Natural killer cell treated with Interleukin-12 subunit alpha and Interleukin-12 subunit beta and Interleukin-15 and Interleukin-18, amount 100 ng/mL, for 72 hours (primary cell): ENCODE measurements around the gene NUDT16L1. TPM values are rescaled to one million over a fixed set of nuclear protein-coding genes. Genes with fewer than 3 reads are reported as not detected.
A peak's percentile ranks its signal among the peaks of the same experiment; 100 is the strongest.

Experiments used
- ATAC-seq, 2 donors: fragments of 150-1000 bp; cut with Tn5 transposase in 1 of 2; sonication (Bioruptor Pico), chemical (Tn5 transposase) in 1 of 2; 2 replicates each; pipeline ENCODE4 v1.10.0; 2021
- DNase-seq: peaks from one replicate; pipeline ENCODE4 v3.0.0; 2022; ENCODE audit warnings: low spot score
- H3K27ac Mint-ChIP-seq, 2 donors: 1 replicate in 1 of 2; 2 replicates in 1 of 2; pipeline ENCODE4 v1.8.0; 2022; ENCODE audit warnings: mixed read lengths in 2 of 2, mild to moderate bottlenecking in 1 of 2, moderate library complexity in 1 of 2
- H3K27me3 Mint-ChIP-seq, 2 donors: 1 replicate in 1 of 2; 2 replicates in 1 of 2; pipeline ENCODE4 v1.8.0; 2022; ENCODE audit warnings: mixed read lengths in 2 of 2
- H3K36me3 Mint-ChIP-seq: one replicate; pipeline ENCODE4 v1.8.0; 2022; ENCODE audit warnings: mixed read lengths
- H3K4me1 Mint-ChIP-seq, 2 donors: 1 replicate in 1 of 2; 2 replicates in 1 of 2; pipeline ENCODE4 v1.8.0; 2022; ENCODE audit warnings: low read depth in 2 of 2, mixed read lengths in 2 of 2, mild to moderate bottlenecking in 1 of 2
- H3K4me3 Mint-ChIP-seq: one replicate; pipeline ENCODE4 v1.8.0; 2022; ENCODE audit warnings: mixed read lengths
- H3K9me3 Mint-ChIP-seq: 2 replicates; pipeline ENCODE4 v1.8.0; 2022; ENCODE audit warnings: mixed read lengths
- total RNA-seq, 2 donors: library from RNA; stranded (reverse); gene quantifications; one replicate each; pipeline ENCODE4 v1.2.3, GENCODE V29; 2022

NUDT16L1 gene
- total RNA-seq, 2 donors from 2014 or later, result 37.3 to 57.0 TPM

GRCh38 chr16:4691666-4692412, 1.5 kb upstream of the NUDT16L1 start:
- Mint-ChIP-seq H3K27me3 (no peaks in the 10 kb centered on the region), H3K4me3 (peak overlapping the region; percentile 56), H3K9me3 (no peaks in the 10 kb centered on the region), H3K4me1 (peaks cover 5 to 12% of the 10 kb centered on the region in 2 donors), H3K27ac (peak overlapping the region in 1 of 2 donors; percentile 39), H3K36me3 (no peaks in the 10 kb centered on the region)
- ATAC-seq, result no peak
- peak; percentile 45 for DNase-seq

GRCh38 chr16:4692460-4693295, 684 bp upstream of the NUDT16L1 start:
- Mint-ChIP-seq H3K36me3 (no peaks in the 10 kb centered on the region), H3K27me3 (no peaks in the 10 kb centered on the region), H3K9me3 (no peaks in the 10 kb centered on the region), H3K4me1 (peaks cover 5 to 12% of the 10 kb centered on the region in 2 donors), H3K27ac (peak overlapping the region; percentile 39 to 41), H3K4me3 (peak overlapping the region; percentile 75)
- peak; percentile 55 for DNase-seq
- ATAC-seq, result peak; percentile 7 to 15

- H3K36me3 Mint-ChIP-seq, result no peaks in the 10 kb centered on the region
- no peaks in the 10 kb centered on the region for H3K9me3 Mint-ChIP-seq
- H3K27ac Mint-ChIP-seq, result peak overlapping the region; percentile 39 to 41
- no peaks in the 10 kb centered on the region for H3K27me3 Mint-ChIP-seq
- peak overlapping the region; percentile 75 for H3K4me3 Mint-ChIP-seq
- peak; percentile 63 for DNase-seq
- ATAC-seq, result peak; percentile 22 to 45
- H3K4me1 Mint-ChIP-seq, result peaks cover 5 to 12% of the 10 kb centered on the region in 2 donors
Measured at GRCh38 chr16:4693956-4694641, 737 bp downstream of the NUDT16L1 start.

DNA sequence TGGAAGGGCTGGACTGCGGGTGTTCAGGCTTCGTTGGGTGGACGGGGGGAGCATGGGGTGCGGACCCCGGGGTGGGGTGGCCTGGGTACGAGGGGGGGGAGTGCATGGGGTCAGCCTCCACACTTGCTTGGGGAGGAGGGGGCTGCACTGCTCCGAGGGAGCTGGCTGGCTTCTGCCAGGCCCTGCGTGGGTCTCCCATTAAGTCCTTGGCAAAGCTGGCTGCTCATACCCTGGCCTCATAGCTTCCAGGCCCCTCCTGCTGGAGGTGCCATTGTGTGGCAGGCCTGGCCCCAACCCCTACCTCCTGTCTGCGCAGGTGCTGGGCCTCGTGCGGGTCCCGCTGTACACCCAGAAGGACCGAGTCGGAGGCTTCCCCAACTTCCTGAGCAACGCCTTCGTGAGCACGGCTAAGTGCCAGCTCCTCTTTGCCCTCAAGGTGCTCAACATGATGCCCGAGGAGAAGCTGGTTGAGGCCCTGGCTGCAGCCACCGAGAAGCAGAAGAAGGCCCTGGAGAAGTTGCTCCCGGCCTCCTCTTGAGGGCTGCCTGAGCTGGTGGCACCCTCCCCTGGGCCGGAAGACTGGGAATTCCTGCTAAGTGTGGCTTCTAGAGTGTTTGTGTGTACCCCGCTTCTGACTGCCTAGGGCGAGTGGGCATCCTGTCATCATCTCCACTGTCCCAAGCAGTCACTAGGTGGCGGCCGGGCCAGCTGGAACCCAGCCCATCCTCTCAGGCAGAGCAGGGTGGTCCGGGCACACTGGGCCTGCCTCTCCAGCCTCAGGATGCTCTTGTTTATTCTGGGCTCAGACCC, 1.5 kb downstream of the NUDT16L1 start:
- DNase-seq (peak; percentile 59), ATAC-seq (no peak)
- Mint-ChIP-seq H3K27ac (peak overlapping the region in 1 of 2 donors; percentile 81), H3K9me3 (no peaks in the 10 kb centered on the region), H3K36me3 (peaks cover 4% of the 10 kb centered on the region), H3K4me1 (peaks cover 5 to 12% of the 10 kb centered on the region in 2 donors), H3K27me3 (no peaks in the 10 kb centered on the region), H3K4me3 (peak overlapping the region; percentile 67)

- ATAC-seq (no peak), DNase-seq (no peak)
- peak overlapping the region in 1 of 2 donors; percentile 81 for H3K27ac Mint-ChIP-seq
- no peaks in the 10 kb centered on the region for H3K9me3 Mint-ChIP-seq
- peak overlapping the region; percentile 67 for H3K4me3 Mint-ChIP-seq
- no peaks in the 10 kb centered on the region for H3K27me3 Mint-ChIP-seq
- peaks cover 5 to 12% of the 10 kb centered on the region in 2 donors for H3K4me1 Mint-ChIP-seq
- peaks cover 6% of the 10 kb centered on the region for H3K36me3 Mint-ChIP-seq
Measured at GRCh38 chr16:4695473-4696171, 2.3 kb downstream of the NUDT16L1 start.

DNA sequence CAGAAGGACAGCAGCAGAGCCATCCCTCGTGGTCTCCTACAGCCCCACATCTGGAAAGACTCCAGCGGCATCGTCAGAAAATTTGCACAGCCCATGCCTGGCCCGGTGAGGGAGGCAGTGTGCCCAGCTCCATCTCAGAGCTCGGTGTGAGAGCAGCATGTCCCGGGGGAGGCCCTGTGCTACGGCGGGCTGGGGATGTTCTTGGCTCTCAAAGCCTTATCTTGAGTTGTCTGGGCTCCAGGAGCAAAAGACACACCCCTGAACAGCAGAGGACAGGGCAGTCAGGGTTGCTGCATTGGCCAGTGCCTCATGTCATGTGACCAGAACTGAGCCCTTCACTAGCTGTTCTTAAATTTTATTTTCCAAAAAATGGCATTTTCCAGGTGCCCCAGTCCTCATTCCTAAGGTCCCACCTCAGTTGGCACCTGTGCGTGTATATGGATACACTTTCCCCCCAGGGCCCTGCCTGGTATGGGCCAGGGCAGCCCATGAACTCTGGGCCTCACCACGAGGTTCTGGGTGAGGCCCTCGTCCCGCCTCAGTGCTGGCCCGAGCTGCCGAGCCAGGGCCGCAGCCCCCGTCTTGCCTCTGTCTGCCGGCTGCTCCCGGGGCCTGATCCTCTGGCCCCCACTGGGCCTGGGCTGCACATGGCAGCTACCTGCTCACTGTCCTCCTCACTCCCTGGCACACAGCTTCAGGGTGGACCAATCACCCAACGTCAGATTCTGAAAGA, 3.0 kb downstream of the NUDT16L1 start:
- DNase-seq, result no peak

DNA sequence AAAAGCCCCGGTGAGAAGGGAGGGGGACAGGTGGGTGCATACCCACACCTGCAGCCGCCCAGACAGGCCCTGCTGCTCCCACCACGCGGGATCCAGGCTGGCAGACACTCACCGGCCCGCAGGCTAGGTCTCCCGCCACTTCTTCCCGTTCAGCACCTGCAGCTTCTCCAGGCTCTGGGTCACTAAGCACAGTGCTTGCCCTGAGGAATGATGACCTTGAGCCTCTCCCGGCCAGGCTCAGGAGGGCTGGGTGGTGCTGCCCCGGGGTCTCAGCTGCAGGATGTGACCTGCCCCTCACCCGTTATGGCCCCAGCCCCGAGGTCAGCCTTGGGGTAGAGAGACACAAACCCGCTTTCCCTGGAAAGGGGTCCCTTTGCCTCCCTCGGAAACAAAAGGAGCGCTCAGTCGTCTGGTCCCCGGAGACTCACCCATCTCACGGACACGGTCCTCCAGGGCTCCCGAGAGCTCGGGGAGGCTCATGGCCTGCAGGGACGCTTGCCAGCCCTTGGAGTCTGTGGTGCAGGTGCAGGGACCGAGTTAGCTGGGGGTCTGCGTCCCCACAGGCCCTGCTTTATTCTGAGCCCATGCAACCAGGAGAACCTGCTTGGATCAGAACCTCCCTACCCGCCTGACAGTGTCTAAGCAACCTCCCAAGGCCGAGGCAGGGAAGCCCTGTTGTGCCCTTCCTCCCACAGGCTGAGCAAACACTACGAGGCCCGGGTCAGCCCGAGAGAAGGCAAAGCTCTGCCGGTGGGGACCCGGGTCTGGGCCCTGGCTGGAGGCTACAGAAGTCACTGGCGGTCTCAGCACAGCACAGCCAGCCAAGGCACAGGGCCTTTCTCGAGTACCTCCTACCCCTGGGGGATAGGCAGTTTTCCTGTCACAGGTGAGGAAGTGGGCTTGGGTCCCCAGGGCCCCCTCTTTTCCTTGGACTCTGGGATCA, 3.8 kb downstream of the NUDT16L1 start:
- H3K36me3 Mint-ChIP-seq, result peaks cover 6% of the 10 kb centered on the region
- ATAC-seq (no peak), DNase-seq (no peak)
- H3K4me3 Mint-ChIP-seq, result no peak overlapping the region
- no peaks in the 10 kb centered on the region for H3K27me3 Mint-ChIP-seq
- no peak overlapping the region for H3K27ac Mint-ChIP-seq
- H3K9me3 Mint-ChIP-seq, result no peaks in the 10 kb centered on the region
- peaks cover 5 to 10% of the 10 kb centered on the region in 2 donors for H3K4me1 Mint-ChIP-seq

More for the DNA sequence above, 3.0 kb downstream of the NUDT16L1 start:
- Mint-ChIP-seq H3K36me3 (peaks cover 6% of the 10 kb centered on the region), H3K4me1 (peaks cover 5 to 11% of the 10 kb centered on the region in 2 donors), H3K4me3 (no peak overlapping the region), H3K9me3 (no peaks in the 10 kb centered on the region), H3K27me3 (no peaks in the 10 kb centered on the region), H3K27ac (no peak overlapping the region)
- ATAC-seq, result no peak

DNA sequence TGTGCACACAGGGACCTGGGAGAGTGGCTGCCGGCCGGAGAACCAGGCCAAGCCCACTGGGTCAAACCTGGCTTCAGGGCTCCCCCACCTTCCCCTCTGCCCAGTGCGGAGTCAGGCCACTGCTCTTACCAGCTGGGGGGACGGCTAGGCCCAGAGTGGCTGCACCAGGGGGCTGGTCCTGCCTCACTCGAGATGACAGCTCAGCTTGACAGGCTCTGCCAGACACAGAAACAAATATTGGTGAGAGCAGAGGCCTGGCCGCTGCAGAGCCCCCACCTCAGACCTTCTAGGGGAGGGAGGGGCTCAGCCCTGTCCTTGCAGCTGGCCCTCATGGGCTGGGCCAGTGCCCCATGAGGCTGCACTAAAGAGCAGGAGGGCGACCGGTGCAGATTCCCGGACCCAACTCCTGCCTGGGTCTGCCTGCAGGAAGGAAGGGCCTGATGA, 4.5 kb downstream of the NUDT16L1 start:
- no peak for ATAC-seq

DNA sequence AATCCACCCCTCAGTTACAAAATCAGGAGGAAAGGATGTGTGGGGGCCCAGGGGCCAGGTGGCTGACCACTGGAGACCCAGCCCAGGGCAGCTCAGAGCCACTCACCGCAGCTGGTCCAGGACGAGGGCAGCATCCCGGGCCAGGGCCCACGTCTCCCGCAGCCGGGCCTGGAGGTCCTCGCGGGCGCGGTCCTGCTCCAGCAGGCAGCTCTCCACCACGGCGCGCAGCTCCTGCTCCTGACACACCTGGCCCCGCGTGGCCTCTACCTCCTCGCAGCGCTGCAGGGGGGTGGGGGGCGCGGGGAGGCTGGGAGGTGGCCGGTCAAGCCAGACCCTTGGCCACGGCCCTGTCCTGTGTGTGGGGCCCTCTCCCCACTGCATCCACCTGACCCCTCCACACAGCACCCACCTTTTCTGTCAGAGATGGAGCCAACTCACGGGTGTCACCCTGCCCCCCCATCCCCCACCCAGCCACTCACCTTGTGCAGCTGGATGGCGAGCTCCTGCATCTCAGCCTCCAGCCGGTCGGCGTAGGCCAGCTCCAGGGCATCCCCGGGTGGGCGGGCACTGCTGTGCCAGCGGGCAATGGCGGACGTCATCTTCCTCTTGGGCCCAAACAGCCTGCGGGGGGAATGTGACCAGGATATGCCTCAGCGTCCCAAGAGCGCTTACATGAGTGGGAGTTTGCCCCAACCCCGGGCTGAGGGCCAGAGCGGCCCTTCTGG, 5.1 kb downstream of the NUDT16L1 start:
- H3K27ac Mint-ChIP-seq, result no peak overlapping the region
- peaks cover 6% of the 10 kb centered on the region for H3K36me3 Mint-ChIP-seq
- no peaks in the 10 kb centered on the region for H3K27me3 Mint-ChIP-seq
- DNase-seq, result no peak
- peaks cover 5 to 6% of the 10 kb centered on the region in 2 donors for H3K4me1 Mint-ChIP-seq
- no peak for ATAC-seq
- no peak overlapping the region for H3K4me3 Mint-ChIP-seq
- H3K9me3 Mint-ChIP-seq, result no peaks in the 10 kb centered on the region

More for the DNA sequence above, 4.5 kb downstream of the NUDT16L1 start:
- H3K4me3 Mint-ChIP-seq, result no peak overlapping the region
- no peaks in the 10 kb centered on the region for H3K27me3 Mint-ChIP-seq
- no peaks in the 10 kb centered on the region for H3K9me3 Mint-ChIP-seq
- DNase-seq, result no peak
- peaks cover 6% of the 10 kb centered on the region for H3K36me3 Mint-ChIP-seq
- H3K27ac Mint-ChIP-seq, result no peak overlapping the region
- peaks cover 5 to 6% of the 10 kb centered on the region in 2 donors for H3K4me1 Mint-ChIP-seq

GRCh38 chr16:4699046-4699556, 5.7 kb downstream of the NUDT16L1 start:
- Mint-ChIP-seq H3K36me3 (peaks cover 6% of the 10 kb centered on the region), H3K27me3 (no peaks in the 10 kb centered on the region)
- DNase-seq, result no peak

More at GRCh38 chr16:4699046-4699556, 5.7 kb downstream of the NUDT16L1 start:
- ATAC-seq, result no peak
- H3K4me3 Mint-ChIP-seq, result no peak overlapping the region
- H3K9me3 Mint-ChIP-seq, result no peaks in the 10 kb centered on the region
- peaks cover 5 to 6% of the 10 kb centered on the region in 2 donors for H3K4me1 Mint-ChIP-seq
- H3K27ac Mint-ChIP-seq, result no peak overlapping the region
